Activated CD8-positive, alpha-beta T cell treated with anti-CD3 and anti-CD28 coated beads for 36 hours (primary cell): ENCODE measurements around the gene WASHC3. TPM values are rescaled to one million over a fixed set of nuclear protein-coding genes. Genes with fewer than 3 reads are reported as not detected.

Source experiments
- ATAC-seq: fragments of 200-7000 bp; cut with Tn5 transposase; one replicate; pipeline ENCODE4 v1.10.0; 2021; ENCODE audit warnings: mild to moderate bottlenecking, moderate library complexity
- CTCF ChIA-PET: fragments of 350-600 bp; sonication (Branson Sonifier 250); formaldehyde crosslinking; loops from one replicate; lab custom pipeline; 2021; ENCODE audit warnings: antibody characterized with exemption; lab: Charles Lee
- POLR2A ChIA-PET: fragments of 350-600 bp; sonication (Branson Sonifier 250); formaldehyde crosslinking; loops from one replicate; lab custom pipeline; 2021; ENCODE audit warnings: antibody characterized with exemption; lab: Charles Lee
- DNase-seq: peaks from one replicate; pipeline ENCODE4 v3.0.0-alpha.2; 2020
- H3K27ac Mint-ChIP-seq: one replicate; pipeline ENCODE4 v1.8.0; 2021; ENCODE audit warnings: mild to moderate bottlenecking, mixed read lengths
- H3K27me3 Mint-ChIP-seq: one replicate; pipeline ENCODE4 v1.8.0; 2021; ENCODE audit warnings: mixed read lengths
- H3K36me3 Mint-ChIP-seq: one replicate; pipeline ENCODE4 v1.8.0; 2021; ENCODE audit warnings: low read depth, mixed read lengths
- H3K4me1 Mint-ChIP-seq: one replicate; pipeline ENCODE4 v1.8.0; 2021; ENCODE audit warnings: low read depth, mixed read lengths
- H3K4me3 Mint-ChIP-seq: one replicate; pipeline ENCODE4 v1.8.0; 2021; ENCODE audit warnings: mild to moderate bottlenecking, moderate library complexity, mixed read lengths
- H3K9me3 Mint-ChIP-seq: one replicate; pipeline ENCODE4 v1.8.0; 2021; ENCODE audit warnings: mixed read lengths
- intact Hi-C: fragments of 100-400 bp; cut with micrococcal nuclease; formaldehyde crosslinking; loops from one replicate; pipeline ENCODE4 v1.10.0; 2022
- total RNA-seq, 2 experiments: library from RNA; stranded (reverse); gene quantifications; one replicate each; pipeline ENCODE4 v1.2.3, GENCODE V29; 2021
- TF ChIP-seq, protein P1 (sequence below): fragments of 200-600 bp; IDR thresholded peaks from one replicate; pipeline ENCODE4 v1.8.0; 2022; ENCODE audit warnings: antibody characterized with exemption, mild to moderate bottlenecking

WASHC3 gene
- total RNA-seq, 2 experiments from 2014 or later = 30.7 to 32.3 TPM

DNA sequence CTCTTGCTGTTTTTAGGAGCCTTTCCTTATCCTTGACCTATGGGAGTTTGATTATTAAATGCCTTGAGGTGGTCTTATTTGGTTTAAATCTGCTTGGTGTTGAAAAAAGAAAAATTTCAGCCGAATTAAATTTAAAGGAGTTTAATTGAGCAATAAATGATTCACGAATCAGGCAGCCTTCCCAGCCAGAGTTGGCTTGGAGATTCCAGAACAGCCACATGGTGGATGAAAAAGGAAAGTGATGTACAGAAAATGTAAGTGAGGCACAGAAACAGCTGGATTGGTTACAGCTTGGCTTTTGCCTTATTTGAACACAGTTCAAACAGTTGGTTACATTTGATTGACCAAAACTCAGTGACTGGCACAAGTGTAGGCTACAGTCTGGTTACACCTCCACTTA is 69.7 kb downstream of the WASHC3 start:
- TF ChIP-seq, protein P1, sequence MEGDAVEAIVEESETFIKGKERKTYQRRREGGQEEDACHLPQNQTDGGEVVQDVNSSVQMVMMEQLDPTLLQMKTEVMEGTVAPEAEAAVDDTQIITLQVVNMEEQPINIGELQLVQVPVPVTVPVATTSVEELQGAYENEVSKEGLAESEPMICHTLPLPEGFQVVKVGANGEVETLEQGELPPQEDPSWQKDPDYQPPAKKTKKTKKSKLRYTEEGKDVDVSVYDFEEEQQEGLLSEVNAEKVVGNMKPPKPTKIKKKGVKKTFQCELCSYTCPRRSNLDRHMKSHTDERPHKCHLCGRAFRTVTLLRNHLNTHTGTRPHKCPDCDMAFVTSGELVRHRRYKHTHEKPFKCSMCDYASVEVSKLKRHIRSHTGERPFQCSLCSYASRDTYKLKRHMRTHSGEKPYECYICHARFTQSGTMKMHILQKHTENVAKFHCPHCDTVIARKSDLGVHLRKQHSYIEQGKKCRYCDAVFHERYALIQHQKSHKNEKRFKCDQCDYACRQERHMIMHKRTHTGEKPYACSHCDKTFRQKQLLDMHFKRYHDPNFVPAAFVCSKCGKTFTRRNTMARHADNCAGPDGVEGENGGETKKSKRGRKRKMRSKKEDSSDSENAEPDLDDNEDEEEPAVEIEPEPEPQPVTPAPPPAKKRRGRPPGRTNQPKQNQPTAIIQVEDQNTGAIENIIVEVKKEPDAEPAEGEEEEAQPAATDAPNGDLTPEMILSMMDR = no peak
- ATAC-seq = no peak
- CTCF ChIA-PET = no interaction called here
- no peak for DNase-seq
- Mint-ChIP-seq H3K27me3 (peaks cover 11% of the 10 kb centered on the region), H3K36me3 (no peaks in the 10 kb centered on the region), H3K4me3 (no peak overlapping the region), H3K9me3 (no peaks in the 10 kb centered on the region), H3K4me1 (no peaks in the 10 kb centered on the region), H3K27ac (no peak overlapping the region)
- POLR2A ChIA-PET = interaction anchor here (0.6 kb wide), 1 partner anchor 40 kb away, joined by 3 read pairs; no protein-coding TSS in a partner anchor
- intact Hi-C loops = no loop called here

DNA sequence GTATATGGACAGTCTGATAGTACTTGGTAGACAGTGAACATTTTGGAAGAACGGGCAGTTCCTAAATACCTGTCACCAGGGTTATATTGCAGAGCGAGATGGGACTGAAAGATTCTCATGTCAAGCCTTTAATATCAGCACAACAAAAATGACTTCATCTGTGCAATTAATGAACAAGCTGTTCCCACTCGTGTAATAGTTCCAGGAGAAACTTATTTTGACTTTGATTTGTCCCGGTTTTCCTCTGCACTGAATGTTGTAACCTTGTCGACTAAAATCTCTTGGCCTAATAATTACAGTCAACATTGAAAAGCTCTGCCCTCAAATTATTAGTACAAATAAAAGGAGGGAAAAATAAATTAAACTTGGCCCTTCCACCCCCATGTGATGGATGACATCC is 79.5 kb downstream of the WASHC3 start:
- DNase-seq = no peak
- Mint-ChIP-seq H3K36me3 (no peaks in the 10 kb centered on the region), H3K9me3 (no peaks in the 10 kb centered on the region), H3K27me3 (peaks cover 2% of the 10 kb centered on the region), H3K4me1 (no peaks in the 10 kb centered on the region), H3K4me3 (no peak overlapping the region), H3K27ac (no peak overlapping the region)
- ChIA-PET POLR2A (no interaction called here), CTCF (no interaction called here)
- no peak for ATAC-seq
- TF ChIP-seq, protein P1 = no peak
- intact Hi-C loops = no loop called here

- Mint-ChIP-seq H3K9me3 (no peaks in the 10 kb centered on the region), H3K27me3 (peaks cover 2% of the 10 kb centered on the region), H3K4me3 (no peak overlapping the region), H3K36me3 (no peaks in the 10 kb centered on the region), H3K27ac (no peak overlapping the region), H3K4me1 (no peaks in the 10 kb centered on the region)
- intact Hi-C loops = no loop called here
- ATAC-seq (no peak), DNase-seq (no peak)
- CTCF ChIA-PET = no interaction called here
- TF ChIP-seq, protein P1 = no peak
- POLR2A ChIA-PET = no interaction called here
Observed at GRCh38 chr12:101981868-101982267, 79.9 kb downstream of the WASHC3 start.

GRCh38 chr12:101968770-101969169 is 93.0 kb downstream of the WASHC3 start:
- Mint-ChIP-seq H3K4me3 (no peak overlapping the region), H3K4me1 (peaks cover 15% of the 10 kb centered on the region), H3K36me3 (no peaks in the 10 kb centered on the region), H3K27me3 (no peaks in the 10 kb centered on the region), H3K27ac (no peak overlapping the region), H3K9me3 (no peaks in the 10 kb centered on the region)
- intact Hi-C loops = no loop called here
- DNase-seq = peak; percentile 20
- ATAC-seq = peak; percentile 86
- ChIA-PET CTCF (no interaction called here), POLR2A (no interaction called here)
- TF ChIP-seq, protein P1 = no peak

DNA sequence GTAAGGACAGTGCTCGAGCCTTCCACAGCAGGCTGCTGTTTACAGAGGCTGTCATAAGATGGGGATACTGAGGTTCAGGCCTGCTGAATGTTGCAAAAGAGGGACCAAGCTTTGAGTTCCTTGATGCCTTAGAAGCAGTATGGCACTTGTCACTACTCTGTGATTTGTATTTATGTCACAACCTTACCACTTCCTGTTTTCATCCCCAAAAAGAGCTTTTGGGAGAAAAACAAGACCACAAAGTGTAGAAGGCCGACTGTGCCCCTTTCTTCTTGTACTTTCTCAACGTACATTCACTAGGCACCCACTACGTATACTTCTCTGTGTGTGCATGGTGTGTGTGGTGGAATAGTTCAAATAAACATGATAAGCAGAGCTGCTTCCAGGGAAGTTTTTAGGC is 94.3 kb downstream of the WASHC3 start:
- Mint-ChIP-seq H3K4me1 (peaks cover 15% of the 10 kb centered on the region), H3K36me3 (no peaks in the 10 kb centered on the region), H3K27ac (no peak overlapping the region), H3K27me3 (no peaks in the 10 kb centered on the region), H3K9me3 (no peaks in the 10 kb centered on the region), H3K4me3 (no peak overlapping the region)
- CTCF ChIA-PET = interaction anchor here (1.0 to 1.5 kb wide), 3 partner anchors 15 to 67 kb away, joined by 3 to 5 read pairs (median 5); no protein-coding TSS in a partner anchor
- POLR2A ChIA-PET = no interaction called here
- TF ChIP-seq, protein P1 = no peak
- DNase-seq = no peak
- intact Hi-C loops = no loop called here
- no peak for ATAC-seq
